ENCODE measurements around the gene NDST1. TPM values are rescaled to one million over a fixed set of nuclear protein-coding genes. Genes with fewer than 3 reads are reported as not detected.

The NDST1 gene
- total RNA-seq, 2 donors from 2014 or later, result 112 to 131 TPM

GRCh38 chr5:150534811-150535210 is 26.9 kb downstream of the NDST1 start:
- Histone ChIP-seq H3K4me1 (ENCODE audit: control insufficient read depth in 1 of 2, low read depth in 2 of 2) (peaks cover 1 to 19% of the 10 kb centered on the region in 2 donors), H3K9me3 (no peaks in the 10 kb centered on the region), H3K27me3 (replicated peaks; ENCODE audit: insufficient read depth) (no peaks in the 10 kb centered on the region), H3K27ac (no peak overlapping the region), H3K4me3 (no peak overlapping the region), H3K36me3 (peaks cover 45% of the 10 kb centered on the region)
- no peak for ATAC-seq (ENCODE audit: insufficient number of reproducible peaks, low FRiP score, low read depth)
- no peak for DNase-seq (ENCODE audit: low spot score)
- no peak for TF ChIP-seq CTCF (IDR thresholded peaks at IDR 0.05)

- no peaks in the 10 kb centered on the region for H3K9me3 ChIP-seq
- no peak for TF ChIP-seq CTCF (IDR thresholded peaks at IDR 0.05)
- H3K4me3 ChIP-seq, result no peak overlapping the region
- DNase-seq (ENCODE audit: low spot score) (no peak), ATAC-seq (ENCODE audit: insufficient number of reproducible peaks, low FRiP score, low read depth) (no peak)
- peaks cover 9 to 19% of the 10 kb centered on the region in 2 donors for H3K4me1 ChIP-seq (ENCODE audit: control insufficient read depth in 1 of 2, low read depth in 2 of 2)
- no peaks in the 10 kb centered on the region for H3K27me3 ChIP-seq (replicated peaks; ENCODE audit: insufficient read depth)
- peaks cover 50% of the 10 kb centered on the region for H3K36me3 ChIP-seq
- no peak overlapping the region for H3K27ac ChIP-seq
Observed at GRCh38 chr5:150535611-150536010, 27.7 kb downstream of the NDST1 start.

- TF ChIP-seq CTCF (IDR thresholded peaks at IDR 0.05), result no peak
- Histone ChIP-seq H3K4me1 (ENCODE audit: control insufficient read depth in 1 of 2, low read depth in 2 of 2) (peaks cover 13 to 21% of the 10 kb centered on the region in 2 donors), H3K36me3 (peaks cover 51% of the 10 kb centered on the region), H3K4me3 (no peak overlapping the region), H3K27ac (peak overlapping the region; percentile 32 to 53), H3K27me3 (replicated peaks; ENCODE audit: insufficient read depth) (no peaks in the 10 kb centered on the region), H3K9me3 (no peaks in the 10 kb centered on the region)
- DNase-seq (ENCODE audit: low spot score), result no peak
- no peak for ATAC-seq (ENCODE audit: insufficient number of reproducible peaks, low FRiP score, low read depth)
Observed at GRCh38 chr5:150538007-150538917, 30.3 kb downstream of the NDST1 start.

GRCh38 chr5:150539206-150539605 is 31.3 kb downstream of the NDST1 start:
- ATAC-seq (ENCODE audit: insufficient number of reproducible peaks, low FRiP score, low read depth) (no peak), DNase-seq (ENCODE audit: low spot score) (no peak)
- Histone ChIP-seq H3K4me3 (no peak overlapping the region), H3K36me3 (peaks cover 51% of the 10 kb centered on the region), H3K9me3 (no peaks in the 10 kb centered on the region), H3K27ac (peak overlapping the region; percentile 4 to 53), H3K4me1 (ENCODE audit: control insufficient read depth in 1 of 2, low read depth in 2 of 2) (peaks cover 13 to 21% of the 10 kb centered on the region in 2 donors), H3K27me3 (replicated peaks; ENCODE audit: insufficient read depth) (no peaks in the 10 kb centered on the region)
- TF ChIP-seq CTCF (IDR thresholded peaks at IDR 0.05), result no peak

GRCh38 chr5:150540042-150540441 is 32.1 kb downstream of the NDST1 start:
- no peak for ATAC-seq (ENCODE audit: insufficient number of reproducible peaks, low FRiP score, low read depth)
- peaks cover 13 to 21% of the 10 kb centered on the region in 2 donors for H3K4me1 ChIP-seq (ENCODE audit: control insufficient read depth in 1 of 2, low read depth in 2 of 2)
- peak overlapping the region; percentile 84 to 87 for H3K27ac ChIP-seq
- no peak for DNase-seq (ENCODE audit: low spot score)
- H3K27me3 ChIP-seq (replicated peaks; ENCODE audit: insufficient read depth), result no peaks in the 10 kb centered on the region
- no peak for TF ChIP-seq CTCF (IDR thresholded peaks at IDR 0.05)
- H3K9me3 ChIP-seq, result no peaks in the 10 kb centered on the region
- H3K36me3 ChIP-seq, result peaks cover 44% of the 10 kb centered on the region
- H3K4me3 ChIP-seq, result no peak overlapping the region

Data from thoracic aorta (tissue), 2 donors.